HCT116 (cell line): Measurements from ENCODE around the gene SIPA1L3. TPM values are rescaled to one million over a fixed set of nuclear protein-coding genes. Genes with fewer than 3 reads are reported as not detected.

Experiments
- ATAC-seq: fragments of 200-7000 bp; cut with Tn5 transposase; 2 replicates; pipeline ENCODE4 v1.9.1; 2020; ENCODE audit warnings: mild to moderate bottlenecking, moderate library complexity
- BruUV-seq: library from RNA; stranded (reverse); fragments of 400-500 nt; replicated peaks from 2 replicates; lab custom pipeline; 2021; lab: Mats Ljungman, UMichigan
- CTCF ChIA-PET: fragments of 300-600 bp; sonication (Branson Sonifier 250); formaldehyde crosslinking; loops from one replicate; lab custom pipeline; 2021; ENCODE audit warnings: antibody characterized with exemption; lab: Charles Lee
- POLR2A ChIA-PET: fragments of 300-600, 350-600 bp; sonication (Branson Sonifier 250); formaldehyde crosslinking; loops from one replicate; lab custom pipeline; 2021; ENCODE audit warnings: antibody characterized with exemption; lab: Charles Lee
- RAD21 ChIA-PET, 2 experiments: fragments of 300-600 bp; sonication (Branson Sonifier 250); formaldehyde crosslinking; loops; one replicate each; lab custom pipeline; 2023; ENCODE audit warnings: low total read pairs in 2 of 2; ENCODE audit not compliant: uncharacterized antibody in 2 of 2, unreplicated experiment in 2 of 2, low non-redundant PET in 1 of 2; lab: Charles Lee
- DNase-seq: peaks from one replicate; pipeline ENCODE4 v3.0.0-alpha.2; 2010; ENCODE audit warnings: low read depth, low spot score
- H2AFZ ChIP-seq: fragments of 200-600 bp; shearing (Covaris generic), sonication (generic); 2 replicates; pipeline ENCODE4 v1.6.1; 2017; ENCODE audit warnings: low read depth, mixed run types, mixed read lengths, antibody characterized with exemption, low read length; ENCODE audit not compliant: poor library complexity, severe bottlenecking
- H3K27ac ChIP-seq: 2 replicates; pipeline ENCODE4 v1.5.1; 2012; ENCODE audit warnings: low read depth, low read length
- H3K27me3 ChIP-seq: fragments of 200-600 bp; sonication (generic); 2 replicates; pipeline ENCODE4 v1.6.1; 2016; ENCODE audit warnings: mixed run types, low read length, mixed read lengths; ENCODE audit not compliant: insufficient read depth
- H3K36me3 ChIP-seq, 2 experiments: fragments of 200-500 bp in 1 of 2; fragments of 200-600 bp in 1 of 2; sonication (Bioruptor generic) in 1 of 2; sonication (generic) in 1 of 2; 2 replicates each; pipeline versions ENCODE4 v1.5.1 to v1.6.1; 2014 to 2016; ENCODE audit warnings: low read length in 2 of 2, inconsistent platforms in 1 of 2, mixed read lengths in 1 of 2, mixed run types in 1 of 2; ENCODE audit not compliant: insufficient read depth in 2 of 2, control insufficient read depth in 1 of 2
- H3K4me1 ChIP-seq, 2 experiments: fragments of 200-600 bp in 1 of 2; sonication (generic) in 1 of 2; 2 replicates each; pipeline versions ENCODE4 v1.5.1 to v1.6.1; 2012 to 2017; ENCODE audit warnings: low read length in 2 of 2, inconsistent platforms in 1 of 2, mild to moderate bottlenecking in 1 of 2, mixed read lengths in 1 of 2, mixed run types in 1 of 2, moderate library complexity in 1 of 2; ENCODE audit not compliant: insufficient read depth in 2 of 2, control insufficient read depth in 1 of 2
- H3K4me2 ChIP-seq: fragments of 200-600 bp; sonication (generic); 2 replicates; pipeline ENCODE4 v1.6.1; 2017; ENCODE audit warnings: mixed run types, low read length, mixed read lengths
- H3K4me3 ChIP-seq, 2 experiments: fragments of 200-600 bp in 1 of 2; sonication (generic) in 1 of 2; replicated peaks in 1 of 2; 2 replicates each; pipeline ENCODE4 v1.5.1; 2011 to 2016; ENCODE audit warnings: low read length in 2 of 2, control low read depth in 1 of 2, low read depth in 1 of 2, mild to moderate bottlenecking in 1 of 2, mixed read lengths in 1 of 2, mixed run types in 1 of 2
- H3K79me2 ChIP-seq: fragments of 200-600 bp; sonication (generic); 2 replicates; pipeline ENCODE4 v1.6.1; 2017; ENCODE audit warnings: mild to moderate bottlenecking, mixed run types, low read length, moderate library complexity, mixed read lengths; ENCODE audit not compliant: insufficient read depth
- H3K9ac ChIP-seq: fragments of 200-600 bp; sonication (generic); 2 replicates; pipeline ENCODE4 v1.6.1; 2016; ENCODE audit warnings: low read length, mixed read lengths
- H3K9me2 ChIP-seq: fragments of 200-600 bp; sonication (generic), shearing (Covaris generic); 2 replicates; pipeline ENCODE4 v1.6.1; 2017; ENCODE audit warnings: mixed run types, mild to moderate bottlenecking, moderate library complexity; ENCODE audit not compliant: insufficient read depth
- H3K9me3 ChIP-seq, 2 experiments: fragments of 200-500 bp in 1 of 2; fragments of 200-600 bp in 1 of 2; sonication (Bioruptor generic) in 1 of 2; sonication (generic) in 1 of 2; 2 replicates each; pipeline ENCODE4 v1.6.1; 2014 to 2017; ENCODE audit warnings: low read length in 2 of 2, mixed read lengths in 2 of 2, inconsistent platforms in 1 of 2, low read depth in 1 of 2, mild to moderate bottlenecking in 1 of 2, mixed run types in 1 of 2, moderate library complexity in 1 of 2; ENCODE audit not compliant: control insufficient read depth in 1 of 2, insufficient read depth in 1 of 2
- H4K20me1 ChIP-seq: fragments of 200-600 bp; sonication (generic), shearing (Covaris generic); 2 replicates; pipeline ENCODE4 v1.6.1; 2017; ENCODE audit warnings: mixed run types, mild to moderate bottlenecking, moderate library complexity; ENCODE audit not compliant: insufficient read depth
- MAX ChIP-seq: IDR thresholded peaks from 2 replicates; pipeline ENCODE4 v1.6.1; 2012
- REST ChIP-seq: IDR thresholded peaks from 2 replicates; pipeline ENCODE4 v1.6.1; 2012; ENCODE audit warnings: low read depth
- TCF7L2 ChIP-seq: IDR thresholded peaks from 2 replicates; pipeline ENCODE4 v1.7.0; 2011; ENCODE audit warnings: borderline replicate concordance, inconsistent platforms; ENCODE audit not compliant: insufficient read depth, insufficient read length; ENCODE audit errors: extremely low read depth
- intact Hi-C: fragments of 100-400 bp; cut with micrococcal nuclease; formaldehyde crosslinking; loops from 2 replicates; pipeline ENCODE4 v1.10.0; 2022
- total RNA-seq: library from RNA; stranded (reverse); gene quantifications from one replicate; pipeline ENCODE4 v1.2.1, GENCODE V29; 2021; ENCODE audit not compliant: unreplicated experiment

Gene SIPA1L3
- total RNA-seq, 1 experiment from 2014 or later = 41.8 TPM

GRCh38 chr19:38063928-38064327, 156.9 kb downstream of the SIPA1L3 start:
- Histone ChIP-seq H3K27me3 (no peaks in the 10 kb centered on the region), H4K20me1 (no peaks in the 10 kb centered on the region), H3K36me3 (no peaks in the 10 kb centered on the region), H3K9ac (no peak overlapping the region), H3K79me2 (peaks cover 10% of the 10 kb centered on the region; the same call in 1 of the 2 replicates), H3K4me3 (no peak overlapping the region), H3K4me2 (no peak overlapping the region), H2AFZ (no peak overlapping the region), H3K9me3 (no peaks in the 10 kb centered on the region), H3K27ac (no peak overlapping the region), H3K9me2 (no peaks in the 10 kb centered on the region), H3K4me1 (peaks cover 2 to 13% of the 10 kb centered on the region in 2 experiments; a peak in 3 of 4 replicates)
- RAD21 ChIA-PET = no interaction called here
- no peak for TF ChIP-seq REST
- no peak for TF ChIP-seq TCF7L2
- TF ChIP-seq MAX = no peak
- BruUV-seq = no TSS peak
- ATAC-seq = no peak
- CTCF ChIA-PET = no interaction called here
- DNase-seq = no peak
- POLR2A ChIA-PET = no interaction called here
- intact Hi-C loops = no loop called here
